CD4-positive, alpha-beta T cell treated with Interleukin-17A for 1 hour (primary cell): Measurements from ENCODE around the gene RPA3.

Source experiments
- DNase-seq: peaks from one replicate; pipeline ENCODE4 v3.0.0-alpha.2; 2020

RPA3 gene

DNA sequence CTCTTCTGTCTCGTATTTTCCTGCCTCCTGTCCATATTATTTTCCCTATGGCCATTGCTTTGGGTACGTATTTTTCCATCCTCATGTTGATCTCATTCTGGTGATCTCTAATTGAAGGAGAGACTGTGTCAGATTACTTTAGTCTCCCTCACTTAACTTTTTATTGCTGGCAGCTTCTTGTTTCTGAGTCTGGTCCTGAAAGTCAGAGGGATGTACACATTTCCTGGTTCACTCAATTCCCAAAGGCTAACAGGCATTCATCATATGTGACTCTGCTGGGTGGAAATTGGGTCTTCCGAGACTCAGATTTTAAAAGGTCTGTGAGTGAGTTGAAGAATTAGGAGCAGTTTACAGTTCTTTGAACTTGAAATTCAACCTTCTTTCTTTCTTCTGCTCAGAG is 66.9 kb downstream of the RPA3 start:
- no peak for DNase-seq

DNA sequence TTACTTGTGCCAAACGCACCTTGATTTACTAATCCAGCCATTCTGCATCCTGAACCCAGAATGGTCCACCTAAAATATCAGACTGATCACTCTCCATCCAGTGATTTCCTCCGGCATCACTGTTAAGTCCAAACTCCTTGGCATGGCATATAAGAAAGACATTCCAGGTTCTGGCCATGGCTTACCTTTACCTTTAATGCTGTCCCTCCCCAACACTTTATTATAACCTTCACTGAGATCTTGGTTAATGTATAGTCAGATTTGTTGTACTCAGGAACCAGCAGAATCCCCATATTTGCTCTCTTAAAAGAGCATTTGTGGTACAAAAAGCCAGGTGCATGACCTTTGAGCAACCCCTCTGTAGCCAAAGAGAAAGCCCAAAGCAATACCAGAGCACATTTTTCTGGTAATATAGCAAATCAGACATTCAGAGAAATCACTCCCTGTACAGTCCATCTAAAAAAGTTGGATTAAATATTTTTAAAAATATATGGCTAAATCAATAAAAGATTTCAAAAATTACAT is 67.7 kb downstream of the RPA3 start:
- no peak for DNase-seq

DNA sequence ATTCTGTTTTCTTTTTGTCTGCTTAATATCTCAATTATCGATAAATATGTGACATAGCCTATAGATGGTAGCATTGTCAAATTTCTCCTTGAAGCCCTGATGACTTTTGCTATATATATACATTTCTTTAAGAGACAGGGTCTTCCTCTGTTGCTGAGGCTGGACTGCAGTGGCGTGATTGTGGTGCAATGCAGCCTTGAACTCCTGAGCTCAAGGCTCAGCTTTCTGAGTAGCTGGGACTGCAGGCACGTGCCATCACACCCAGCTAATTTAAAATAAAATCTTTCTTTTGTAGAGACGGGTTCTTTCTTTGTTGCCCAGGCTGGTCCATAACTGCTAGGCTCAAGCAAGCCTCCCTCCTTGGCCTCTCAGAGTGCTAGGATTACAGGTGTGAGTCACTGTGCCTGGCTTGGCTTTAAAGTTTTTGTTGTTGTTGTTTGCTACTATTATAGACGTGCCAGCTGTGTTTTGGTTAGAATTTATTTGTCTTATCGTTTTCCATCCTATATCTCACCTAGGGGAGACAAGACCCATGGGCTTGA is 70.8 kb downstream of the RPA3 start:
- no peak for DNase-seq

DNA sequence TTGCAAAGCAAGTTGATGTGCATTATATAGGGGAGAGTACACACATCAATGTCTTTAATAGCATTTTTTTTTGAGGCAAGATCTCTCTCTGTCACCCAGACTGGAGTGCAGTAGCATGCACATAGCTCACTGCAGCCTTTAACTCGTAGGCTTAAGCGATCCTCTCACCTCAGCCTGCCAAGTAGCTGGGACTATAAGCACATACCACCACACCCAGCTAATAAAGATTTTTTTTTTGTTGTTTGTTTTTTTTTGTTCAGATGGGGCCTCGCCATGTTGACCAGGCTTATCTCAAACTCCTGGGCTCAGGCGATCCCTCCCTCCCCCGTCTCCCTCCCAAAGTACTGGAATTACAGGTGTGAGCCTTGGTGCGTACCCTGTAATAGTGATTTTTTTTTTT is 76.3 kb downstream of the RPA3 start:
- DNase-seq: no peak

DNA sequence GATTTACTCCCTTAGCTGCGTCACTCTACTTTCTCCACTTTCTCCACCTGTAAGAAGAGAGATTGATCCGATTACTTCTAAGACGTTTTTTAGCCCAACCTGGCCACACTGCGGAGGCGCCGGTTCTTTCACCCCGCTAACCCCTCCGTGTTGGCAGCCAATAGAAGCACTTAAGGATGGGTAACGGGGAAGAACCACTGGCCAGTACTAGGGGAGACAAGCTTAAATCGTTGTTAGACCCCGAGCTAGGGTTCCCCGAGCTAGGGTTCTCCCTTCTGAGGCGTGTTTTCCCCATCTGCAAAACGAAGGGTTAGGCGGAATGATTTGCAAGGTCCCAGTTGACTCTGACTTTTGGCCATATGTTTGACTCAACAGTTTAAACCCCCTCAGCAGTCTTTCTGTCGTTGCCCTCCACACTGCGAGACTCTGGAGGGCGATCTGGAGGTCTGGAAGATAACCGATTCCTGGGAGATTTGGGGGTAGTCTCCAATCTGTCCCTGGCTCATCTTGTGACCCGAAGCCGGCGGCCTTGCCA is 77.2 kb downstream of the RPA3 start:
- DNase-seq: no peak

DNA sequence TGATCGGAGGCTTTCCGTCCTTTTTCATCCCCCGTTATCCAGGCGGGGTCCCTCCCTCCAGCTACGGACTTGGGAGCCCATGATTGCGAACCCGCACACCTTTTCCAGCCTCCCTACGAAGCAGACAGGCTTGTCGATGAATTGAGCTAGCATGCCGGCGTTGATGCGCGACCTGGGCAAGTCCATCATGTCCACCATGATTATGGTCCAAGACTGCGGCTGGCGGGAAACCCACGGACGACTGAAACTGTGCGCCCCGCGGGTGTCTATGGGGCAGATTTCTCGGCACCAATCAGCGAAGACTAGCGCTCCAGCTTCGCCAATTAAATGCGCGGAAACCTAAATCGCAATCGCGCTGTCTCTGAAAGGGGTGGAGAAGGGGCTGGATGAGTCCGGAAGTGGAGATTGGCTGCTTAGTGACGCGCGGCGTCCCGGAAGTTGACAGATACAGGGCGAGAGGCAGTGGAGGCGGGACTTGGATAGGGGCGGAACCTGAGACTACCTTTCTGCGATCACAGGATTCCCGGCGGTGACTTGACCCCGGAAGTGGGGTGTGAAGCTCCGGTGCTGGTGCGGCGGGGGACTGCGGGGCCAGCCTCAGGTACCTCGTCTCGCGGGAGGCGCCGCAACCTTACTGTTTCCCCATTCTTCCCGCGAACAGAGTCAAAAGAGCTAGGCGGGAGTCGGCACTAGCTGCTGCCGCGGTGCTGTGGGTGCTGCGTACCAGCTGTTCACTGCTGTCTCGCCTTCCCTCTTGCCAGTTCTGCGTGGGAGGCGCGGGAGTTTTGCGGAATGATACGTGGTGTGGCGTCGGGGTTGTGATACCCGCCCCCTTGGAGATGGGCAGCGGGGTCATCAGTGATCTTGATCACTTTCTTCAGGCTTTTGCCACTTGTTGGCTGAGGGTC is 77.9 kb downstream of the RPA3 start, which contains the start of gene UMAD1:
TSS of gene UMAD1 (plus strand) at position 532 of the 908 bp plus-strand sequence. CDS start 32,620 bp downstream, outside the sequence.
- peak; percentile 99 for DNase-seq

DNA sequence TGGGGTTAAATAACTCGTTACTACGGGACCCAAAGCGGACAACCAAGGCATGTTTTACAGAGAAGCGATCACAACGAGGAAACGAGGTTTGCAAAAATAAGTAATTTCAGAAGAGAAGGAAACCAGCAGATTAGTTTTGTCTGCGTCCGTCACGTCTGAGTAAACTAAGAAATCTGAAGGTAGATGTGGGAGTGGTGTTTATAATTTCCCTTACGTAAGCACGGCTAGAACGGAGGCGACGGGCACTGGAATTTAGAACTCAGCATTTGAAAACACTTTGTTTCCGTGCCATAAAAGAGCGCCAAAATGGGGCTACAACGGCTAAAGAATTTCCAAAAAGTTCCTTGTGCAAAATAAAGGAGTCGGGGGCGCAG is 78.6 kb downstream of the RPA3 start:
- peak; percentile 76 for DNase-seq

DNA sequence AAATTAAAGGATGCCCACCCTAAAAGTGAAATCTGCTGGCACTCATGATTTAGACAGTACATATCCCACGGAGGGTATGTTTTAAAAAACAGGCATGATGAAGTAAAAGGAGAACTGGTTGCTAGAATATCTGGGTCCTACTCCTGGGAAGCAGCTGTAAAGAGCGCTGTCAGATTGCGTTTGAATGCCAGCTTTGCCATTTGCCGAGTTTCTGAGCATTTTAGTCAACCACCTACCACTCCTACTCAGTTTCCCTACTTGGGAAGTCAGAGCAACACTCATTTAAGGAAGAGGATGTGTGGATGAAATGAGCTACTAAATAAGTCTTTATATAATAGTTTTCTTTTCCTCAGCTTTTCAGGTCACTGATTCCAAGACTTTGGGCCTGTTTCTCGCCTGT is 79.0 kb downstream of the RPA3 start:
- no peak for DNase-seq

DNA sequence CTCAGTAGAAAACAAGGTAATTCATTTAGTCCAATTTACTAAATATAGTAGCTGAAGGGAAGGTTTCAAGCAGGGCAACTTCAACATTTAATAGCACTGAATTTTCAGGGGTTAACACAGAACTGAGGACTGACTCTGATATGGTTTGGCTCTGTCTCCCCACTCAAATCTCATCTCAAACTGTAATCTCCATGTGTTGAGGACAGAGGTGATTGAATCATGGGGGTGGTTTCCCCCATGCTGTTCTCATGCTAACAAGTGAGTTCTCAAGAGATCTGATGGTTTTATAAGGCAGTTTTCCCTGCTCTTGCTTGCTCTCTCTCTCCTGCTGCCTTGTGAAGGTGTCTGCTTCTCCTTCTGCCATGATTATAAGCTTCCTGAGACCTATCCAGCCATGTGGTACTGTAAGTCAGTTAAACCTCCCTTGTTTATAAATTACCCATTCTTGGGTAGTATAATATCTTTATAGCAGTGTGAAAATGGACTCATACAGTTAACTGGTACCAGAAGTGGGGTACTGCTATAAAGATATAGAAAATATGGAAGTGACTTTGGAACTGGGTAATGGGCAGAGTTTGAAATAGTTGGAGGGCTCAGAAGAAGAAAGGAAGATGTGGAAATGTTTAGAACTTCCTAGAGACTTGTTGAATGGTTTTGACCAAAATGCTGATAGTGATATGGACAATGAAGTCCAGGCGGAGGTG is 87.6 kb downstream of the RPA3 start:
- no peak for DNase-seq

DNA sequence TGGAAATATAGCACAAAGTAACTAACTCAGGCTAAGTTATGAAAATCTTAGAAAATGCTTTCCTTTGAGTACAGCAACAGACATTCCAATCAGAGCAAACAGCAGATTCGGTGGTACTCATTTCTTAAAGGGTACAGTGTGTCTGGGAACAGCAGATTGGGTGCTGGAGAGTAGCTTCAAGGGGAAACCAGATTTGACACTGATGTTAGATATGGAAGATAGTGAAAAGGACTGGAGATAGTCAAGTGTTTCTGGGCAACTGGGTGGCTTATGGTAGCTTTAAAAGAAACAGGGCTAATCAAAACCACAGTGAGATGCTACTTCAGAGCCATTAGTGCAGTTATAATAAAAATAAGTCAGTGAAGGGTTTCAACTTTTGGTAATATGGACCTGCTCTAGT is 89.9 kb downstream of the RPA3 start:
- DNase-seq: no peak

DNA sequence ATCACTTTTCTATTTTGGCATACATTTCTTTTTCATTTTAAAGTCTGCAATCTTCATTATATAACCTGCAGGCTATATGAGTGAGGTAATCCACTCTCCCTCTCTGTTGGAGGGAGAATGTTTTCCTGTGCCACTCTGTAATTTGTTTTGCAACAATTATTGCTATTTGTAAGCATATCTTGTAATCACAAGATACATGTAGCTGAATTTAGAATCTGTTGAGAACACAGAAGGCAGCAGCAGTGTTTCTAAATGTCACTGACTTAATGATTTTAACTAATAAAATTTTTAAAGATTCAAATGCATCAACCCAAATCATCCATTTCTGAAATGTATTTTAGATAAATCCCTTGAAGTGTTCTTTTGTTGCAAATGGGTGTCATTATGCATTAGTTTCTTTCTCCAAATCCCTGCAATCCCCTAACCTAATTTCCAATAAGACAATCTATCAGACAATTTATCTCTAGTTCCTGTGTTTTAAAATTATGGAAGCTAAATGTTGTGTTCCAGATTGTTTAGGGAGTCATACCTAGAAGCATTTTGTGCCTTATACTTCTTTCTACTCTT is 97.7 kb downstream of the RPA3 start:
- no peak for DNase-seq

DNA sequence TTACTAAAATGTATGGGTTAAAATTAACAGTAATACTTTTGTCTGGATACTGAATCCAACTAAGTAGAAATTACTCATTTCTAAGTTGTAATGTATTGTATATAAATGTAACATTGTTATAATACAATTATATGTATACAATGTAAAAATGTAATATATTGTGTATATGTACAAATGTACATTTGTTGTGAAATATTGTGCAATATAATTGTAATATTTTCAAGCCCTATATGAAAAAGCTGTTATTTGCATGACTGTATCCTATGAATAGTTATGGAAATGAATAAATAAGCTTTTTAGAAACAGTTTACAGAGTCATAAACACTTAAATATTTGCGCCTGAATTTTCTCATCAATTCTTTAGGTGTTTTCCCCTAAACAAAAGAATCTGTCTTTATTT is 98.2 kb downstream of the RPA3 start:
- DNase-seq: no peak

DNA sequence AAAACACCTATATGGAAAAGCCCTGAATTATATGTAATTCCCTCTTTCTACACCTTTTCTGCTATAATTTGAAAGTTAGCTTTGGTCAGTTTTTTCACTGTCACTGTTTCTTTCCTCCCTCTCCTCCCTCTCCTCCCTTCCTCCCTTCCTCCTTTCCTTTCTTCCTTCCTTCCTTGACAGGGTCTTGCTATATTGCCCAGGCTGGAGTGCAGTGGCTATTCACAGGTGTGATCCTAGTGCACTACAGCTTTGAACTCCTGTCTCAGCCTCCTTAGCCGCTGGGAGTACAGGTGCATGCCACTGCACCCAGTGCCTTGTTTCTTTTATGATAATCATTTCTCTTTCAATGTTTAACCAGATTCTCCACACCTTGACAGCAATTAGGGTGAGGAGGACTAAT is 100.0 kb downstream of the RPA3 start:
- no peak for DNase-seq

DNA sequence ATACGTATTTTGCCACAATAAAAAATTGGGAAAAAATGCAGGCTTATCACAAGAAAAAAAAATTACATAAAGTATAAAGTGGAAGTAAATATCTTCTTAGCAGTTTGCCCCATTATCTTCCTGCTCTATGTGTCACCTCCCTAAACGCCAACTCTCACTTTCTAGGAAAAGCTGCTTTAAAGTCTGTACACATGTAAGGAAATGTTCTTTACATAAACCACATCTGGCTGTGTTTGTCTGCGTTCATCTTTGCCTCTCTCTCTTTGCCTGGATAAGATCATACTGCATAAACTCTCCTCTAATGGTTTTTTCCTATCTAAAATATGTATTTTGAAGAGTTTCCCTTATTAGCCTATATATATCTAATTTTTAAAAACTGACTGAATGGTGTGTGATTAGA is 100.9 kb downstream of the RPA3 start:
- DNase-seq: no peak

DNA sequence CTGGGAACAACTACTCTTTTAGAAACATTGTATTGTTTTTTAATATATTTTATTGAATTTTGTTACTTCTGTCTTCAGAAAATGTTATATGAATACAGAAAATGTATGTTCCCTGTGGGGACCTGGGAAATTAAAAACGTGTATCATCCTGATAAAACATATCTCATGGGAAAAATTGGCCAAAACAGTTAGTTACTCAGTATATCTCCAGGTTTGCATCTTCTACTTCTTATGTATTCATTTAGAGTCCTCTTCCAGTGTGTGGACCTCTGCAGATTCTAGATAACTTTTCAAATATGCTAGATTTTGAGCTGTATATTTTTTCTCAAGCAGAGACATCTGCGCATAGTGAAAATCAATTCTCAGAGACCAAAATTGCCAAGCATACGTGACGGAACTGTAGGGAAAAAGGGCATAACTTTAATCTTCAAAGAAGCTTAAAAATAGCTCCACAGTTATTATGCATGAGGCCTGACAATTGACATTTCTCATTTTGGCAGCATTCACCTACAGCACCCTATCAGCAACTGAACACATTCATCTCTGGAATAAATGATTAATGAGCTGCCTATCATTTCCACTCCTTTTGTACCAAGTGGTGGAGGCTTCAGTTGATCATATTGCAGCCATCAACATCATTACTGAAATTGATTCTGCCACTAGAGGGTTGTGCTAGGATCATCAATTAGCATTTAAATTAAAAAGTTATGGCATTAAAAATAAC is 104.2 kb downstream of the RPA3 start:
- no peak for DNase-seq

DNA sequence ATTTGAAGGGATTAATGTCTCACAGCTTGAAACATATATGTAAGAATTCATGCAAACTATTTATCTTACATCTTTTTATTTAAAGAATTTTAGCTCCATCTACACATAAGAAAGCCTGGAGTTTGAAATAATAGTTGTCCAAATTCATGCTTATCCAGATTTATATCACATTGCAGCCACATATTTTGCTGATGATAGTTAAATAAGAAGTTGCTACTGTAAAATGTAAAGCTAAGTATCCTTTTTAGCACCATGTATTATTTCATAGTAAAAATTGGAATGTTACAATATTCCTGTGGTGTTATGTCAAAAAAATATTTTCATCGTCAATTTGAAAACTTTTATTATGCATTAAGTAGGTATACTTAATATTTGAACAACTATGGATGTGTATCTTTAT is 105.2 kb downstream of the RPA3 start:
- DNase-seq: no peak

DNA sequence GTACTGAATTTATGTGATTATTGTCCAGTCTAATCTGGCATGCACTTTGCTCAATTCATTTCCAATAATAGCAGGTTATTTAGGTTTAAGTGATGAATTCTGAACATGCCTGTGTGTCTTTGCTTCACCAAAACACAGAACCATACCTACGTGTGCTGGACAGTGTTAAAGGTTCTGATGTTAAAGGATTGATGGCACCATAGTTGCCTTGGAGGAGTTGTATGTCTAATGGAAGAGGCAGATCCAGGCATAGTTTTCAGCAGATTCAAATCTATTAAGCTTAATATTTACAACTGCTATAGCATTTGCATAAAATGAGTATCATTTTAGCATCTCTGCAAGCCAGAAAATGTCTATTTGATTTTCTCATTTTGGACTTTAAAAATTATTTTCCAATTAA is 105.9 kb downstream of the RPA3 start:
- no peak for DNase-seq

DNA sequence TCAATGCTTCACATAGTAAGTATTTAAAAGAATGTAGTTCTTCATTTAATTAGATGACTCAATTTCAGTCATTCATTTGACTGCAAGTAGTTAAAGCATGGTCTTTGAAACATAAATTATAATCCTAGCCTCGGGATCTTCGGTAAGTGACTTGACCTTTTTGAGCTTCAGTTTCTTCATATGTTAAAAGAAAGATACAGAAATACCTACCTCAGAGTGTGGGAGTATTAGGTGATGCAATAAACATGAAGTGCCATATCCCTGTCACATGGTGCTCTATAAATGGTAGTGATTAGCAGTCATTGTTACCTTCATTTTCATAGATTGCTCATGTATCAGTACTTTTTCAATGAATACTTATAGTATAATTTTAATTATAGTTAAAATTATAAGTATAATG is 109.1 kb downstream of the RPA3 start:
- DNase-seq: no peak

DNA sequence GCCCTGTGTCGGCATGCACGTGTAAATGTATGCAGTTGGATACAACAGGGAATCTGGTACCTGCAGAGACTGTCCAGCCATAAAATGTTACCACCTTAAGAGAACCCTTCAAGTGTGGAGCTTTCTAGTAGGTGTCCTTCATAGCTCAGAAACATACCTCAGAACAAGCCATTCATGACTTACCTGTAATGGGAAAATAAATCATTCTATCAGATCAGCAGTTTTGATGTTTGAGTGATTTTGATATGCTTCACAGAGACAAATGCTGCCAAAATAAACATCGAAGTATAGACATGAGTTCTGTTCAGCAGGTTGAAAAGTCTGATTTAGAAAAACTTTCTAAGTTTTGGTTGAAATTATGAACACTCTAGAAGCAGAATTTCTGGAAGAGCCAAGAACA is 111.4 kb downstream of the RPA3 start:
- DNase-seq: no peak

DNA sequence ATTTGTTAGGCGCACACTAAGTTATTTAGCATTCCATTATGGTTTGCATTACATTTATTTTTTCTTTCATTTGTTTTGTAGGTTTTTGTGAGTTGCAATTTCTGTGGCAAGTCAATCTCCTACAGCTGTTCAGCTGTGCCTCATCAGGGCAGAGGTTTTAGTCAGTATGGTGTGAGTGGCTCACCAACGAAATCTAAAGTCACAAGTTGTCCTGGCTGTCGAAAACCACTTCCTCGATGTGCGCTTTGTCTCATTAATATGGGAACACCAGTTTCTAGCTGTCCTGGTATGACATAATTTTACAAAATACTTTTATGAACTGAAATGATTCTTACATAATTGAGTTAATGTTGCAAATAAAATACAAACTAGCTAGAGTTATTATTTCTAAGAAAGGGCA is 122.2 kb downstream of the RPA3 start:
- peak; percentile 7 for DNase-seq

DNA sequence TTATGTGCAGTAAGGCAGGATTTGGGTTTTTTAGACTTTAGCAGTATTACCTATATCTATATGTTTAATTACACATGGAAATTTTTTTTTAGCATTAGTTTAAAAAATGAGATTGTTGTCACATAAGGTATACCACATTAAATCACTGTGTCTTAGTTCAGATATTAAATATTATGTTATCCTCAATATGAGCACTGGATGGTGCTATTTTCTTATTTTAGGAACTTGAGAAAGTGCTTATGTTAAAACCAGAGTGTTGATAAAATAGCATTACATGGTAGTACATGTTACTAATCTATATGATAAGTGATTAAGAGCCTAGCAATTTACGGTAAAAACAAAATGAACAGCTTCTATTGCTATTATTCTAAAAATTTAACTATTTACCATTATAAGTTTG is 123.0 kb downstream of the RPA3 start:
- DNase-seq: peak; percentile 55
